ENCODE data around the gene HIP1. TPM values are rescaled to one million over a fixed set of nuclear protein-coding genes. Genes with fewer than 3 reads are reported as not detected.

Gene HIP1
- polyA plus RNA-seq, 3 donors, result 4.3 to 14.8 (median 5.3) TPM

DNA sequence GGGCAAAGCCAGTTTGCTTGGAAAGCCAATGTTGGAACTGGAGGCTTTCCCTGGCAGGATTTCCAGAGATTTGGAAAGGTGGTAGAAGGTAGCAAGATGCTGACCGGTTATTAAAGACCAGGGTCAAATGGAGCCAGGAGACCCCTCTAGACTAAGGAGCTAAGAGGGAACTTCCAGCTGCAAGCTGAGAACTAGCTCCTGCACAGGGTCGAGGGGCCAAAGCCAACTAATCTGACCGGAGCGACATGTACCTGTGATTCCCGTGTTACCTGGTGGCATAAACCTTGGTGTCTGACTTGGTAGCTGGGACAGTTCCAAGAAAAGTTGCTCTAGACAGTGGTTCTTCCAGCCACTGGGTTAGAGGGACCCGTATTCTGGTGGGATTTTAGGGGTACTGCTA, 204.8 kb downstream of the HIP1 start:
- Histone ChIP-seq H3K27me3 (ENCODE audit: control insufficient read depth in 2 of 2, insufficient read depth in 2 of 2, low read length in 2 of 2) (no peaks in the 10 kb centered on the region), H3K79me2 (ENCODE audit: insufficient read depth, low read length) (no peaks in the 10 kb centered on the region), H3K4me2 (replicated peaks; ENCODE audit: extremely low read depth, low read length, poor library complexity, severe bottlenecking) (no peak overlapping the region), H3K9ac (ENCODE audit: insufficient read depth, low read length, poor library complexity, severe bottlenecking) (no peak overlapping the region), H4K20me1 (ENCODE audit: insufficient read depth, low read length) (no peaks in the 10 kb centered on the region), H3K9me3 (replicated peaks in 1 of 2; ENCODE audit: control insufficient read depth in 1 of 2, insufficient read depth in 1 of 2, low read length in 2 of 2) (no peaks in the 10 kb centered on the region), H3K27ac (ENCODE audit: low read depth in 1 of 2, low read length in 2 of 2) (peak overlapping the region in 1 of 2 donors; percentile 89), H3K4me1 (ENCODE audit: control insufficient read depth in 1 of 2, insufficient read depth in 2 of 2, low read length in 2 of 2) (peaks cover 13 to 14% of the 10 kb centered on the region in 2 donors), H3K36me3 (replicated peaks in 1 of 2; ENCODE audit: control insufficient read depth in 1 of 2, insufficient read depth in 2 of 2, low read length in 2 of 2) (peaks cover 24 to 29% of the 10 kb centered on the region in 2 donors), H2AFZ (ENCODE audit: insufficient read depth, low read depth, low read length, poor library complexity, severe bottlenecking) (no peak overlapping the region), H3K4me3 (replicated peaks in 1 of 3; ENCODE audit: low read depth in 2 of 3, low read length in 3 of 3) (no peak overlapping the region)
- DNase-seq, result no peak
- intact Hi-C loops (cut with micrococcal nuclease), result loop anchor here in 1 of 2 donors (5.0 kb wide), 1 partner anchor 88 kb away; no protein-coding TSS in a partner anchor
- peaks cover 25 to 34% of the 10 kb centered on the region in 2 donors for H3K36me3 Mint-ChIP-seq
- peak overlapping the region in 6 of 7 donors; percentile 45 to 96 (median 93) for H3K27ac Mint-ChIP-seq
- H3K27me3 Mint-ChIP-seq (ENCODE audit: low read depth in 3 of 3), result peaks cover 0 to 3% (median 0%) of the 10 kb centered on the region in 3 donors
- H3K4me3 Mint-ChIP-seq, result no peak overlapping the region
- WGBS (ENCODE audit: insufficient coverage), result 93% methylated on average over 4 of the region's 6 CpGs
- H3K9me3 Mint-ChIP-seq, result no peaks in the 10 kb centered on the region
- H3K4me1 Mint-ChIP-seq, result peaks cover 18% of the 10 kb centered on the region
- TF ChIP-seq, protein P1, sequence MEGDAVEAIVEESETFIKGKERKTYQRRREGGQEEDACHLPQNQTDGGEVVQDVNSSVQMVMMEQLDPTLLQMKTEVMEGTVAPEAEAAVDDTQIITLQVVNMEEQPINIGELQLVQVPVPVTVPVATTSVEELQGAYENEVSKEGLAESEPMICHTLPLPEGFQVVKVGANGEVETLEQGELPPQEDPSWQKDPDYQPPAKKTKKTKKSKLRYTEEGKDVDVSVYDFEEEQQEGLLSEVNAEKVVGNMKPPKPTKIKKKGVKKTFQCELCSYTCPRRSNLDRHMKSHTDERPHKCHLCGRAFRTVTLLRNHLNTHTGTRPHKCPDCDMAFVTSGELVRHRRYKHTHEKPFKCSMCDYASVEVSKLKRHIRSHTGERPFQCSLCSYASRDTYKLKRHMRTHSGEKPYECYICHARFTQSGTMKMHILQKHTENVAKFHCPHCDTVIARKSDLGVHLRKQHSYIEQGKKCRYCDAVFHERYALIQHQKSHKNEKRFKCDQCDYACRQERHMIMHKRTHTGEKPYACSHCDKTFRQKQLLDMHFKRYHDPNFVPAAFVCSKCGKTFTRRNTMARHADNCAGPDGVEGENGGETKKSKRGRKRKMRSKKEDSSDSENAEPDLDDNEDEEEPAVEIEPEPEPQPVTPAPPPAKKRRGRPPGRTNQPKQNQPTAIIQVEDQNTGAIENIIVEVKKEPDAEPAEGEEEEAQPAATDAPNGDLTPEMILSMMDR (IDR thresholded peaks at IDR 0.05), result no peak

- no peaks in the 10 kb centered on the region for H3K9me3 Mint-ChIP-seq
- H4K20me1 ChIP-seq (ENCODE audit: insufficient read depth, low read length), result no peaks in the 10 kb centered on the region
- TF ChIP-seq, protein P1 (IDR thresholded peaks at IDR 0.05), result no peak
- intact Hi-C loops (cut with micrococcal nuclease), result loop anchor here in 1 of 2 donors (5.0 kb wide), 1 partner anchor 90 kb away; no protein-coding TSS in a partner anchor
- 100% methylated on average over 3 of the region's 4 CpGs for WGBS (ENCODE audit: insufficient coverage)
- no peak overlapping the region for H2AFZ ChIP-seq (ENCODE audit: insufficient read depth, low read depth, low read length, poor library complexity, severe bottlenecking)
- H3K4me1 ChIP-seq (ENCODE audit: control insufficient read depth in 1 of 2, insufficient read depth in 2 of 2, low read length in 2 of 2), result peaks cover 18 to 20% of the 10 kb centered on the region in 2 donors
- H3K36me3 ChIP-seq (replicated peaks in 1 of 2; ENCODE audit: control insufficient read depth in 1 of 2, insufficient read depth in 2 of 2, low read length in 2 of 2), result peaks cover 15 to 17% of the 10 kb centered on the region in 2 donors
- peaks cover 3% of the 10 kb centered on the region for H3K79me2 ChIP-seq (ENCODE audit: insufficient read depth, low read length)
- no peak overlapping the region for H3K9ac ChIP-seq (ENCODE audit: insufficient read depth, low read length, poor library complexity, severe bottlenecking)
- peaks cover 21% of the 10 kb centered on the region for H3K4me1 Mint-ChIP-seq
- peaks cover 18 to 22% of the 10 kb centered on the region in 2 donors for H3K36me3 Mint-ChIP-seq
- H3K27ac Mint-ChIP-seq, result peak overlapping the region in 2 of 7 donors; percentile 50 to 65
- no peak overlapping the region for H3K4me2 ChIP-seq (replicated peaks; ENCODE audit: extremely low read depth, low read length, poor library complexity, severe bottlenecking)
- no peak overlapping the region for H3K4me3 ChIP-seq (replicated peaks in 1 of 3; ENCODE audit: low read depth in 2 of 3, low read length in 3 of 3)
- H3K9me3 ChIP-seq (replicated peaks in 1 of 2; ENCODE audit: control insufficient read depth in 1 of 2, insufficient read depth in 1 of 2, low read length in 2 of 2), result no peaks in the 10 kb centered on the region
- DNase-seq, result no peak
- no peaks in the 10 kb centered on the region for H3K27me3 ChIP-seq (ENCODE audit: control insufficient read depth in 2 of 2, insufficient read depth in 2 of 2, low read length in 2 of 2)
- H3K27me3 Mint-ChIP-seq (ENCODE audit: low read depth in 3 of 3), result no peaks in the 10 kb centered on the region
- H3K27ac ChIP-seq (ENCODE audit: low read depth in 1 of 2, low read length in 2 of 2), result no peak overlapping the region
- H3K4me3 Mint-ChIP-seq, result no peak overlapping the region
Measured at GRCh38 chr7:75532639-75533038, 206.1 kb downstream of the HIP1 start.
